ENCODE measurements around the gene MOB2.
"Not testable (repeated sequence)": the region's sequence is repeated elsewhere in the genome, so short reads cannot be mapped to it uniquely, and the experiment has no call there.

The MOB2 gene

GRCh38 chr11:1438967-1439330, 47.6 kb downstream of the MOB2 start:
- DNase-seq, result no peak

GRCh38 chr11:1438261-1438966, 48.2 kb downstream of the MOB2 start:
- DNase-seq, result no peak

DNA sequence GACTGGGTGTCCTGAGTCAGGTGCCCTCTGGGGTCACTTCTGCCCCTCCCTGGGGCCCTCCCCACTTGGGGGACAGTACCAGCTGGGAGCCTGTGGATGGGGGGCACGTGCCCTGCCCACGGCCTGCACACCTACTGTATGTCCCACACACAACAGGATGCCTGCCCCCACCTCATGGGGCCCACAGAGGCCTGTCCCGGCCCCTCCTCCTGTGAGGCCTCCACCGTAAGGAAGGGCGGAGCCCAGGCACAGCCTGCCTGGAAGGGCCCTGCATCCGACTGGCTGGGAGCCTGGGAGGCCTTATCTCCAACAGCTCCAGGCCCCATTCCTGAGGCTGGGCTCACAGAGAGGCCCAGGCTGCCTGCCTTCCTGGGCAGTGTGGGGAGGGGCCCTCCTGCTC, 49.1 kb downstream of the MOB2 start:
- DNase-seq, result no peak

GRCh38 chr11:1436468-1437039, 50.0 kb downstream of the MOB2 start:
- DNase-seq, result no peak

GRCh38 chr11:1435820-1436467, 50.6 kb downstream of the MOB2 start:
- DNase-seq, result no peak

DNA sequence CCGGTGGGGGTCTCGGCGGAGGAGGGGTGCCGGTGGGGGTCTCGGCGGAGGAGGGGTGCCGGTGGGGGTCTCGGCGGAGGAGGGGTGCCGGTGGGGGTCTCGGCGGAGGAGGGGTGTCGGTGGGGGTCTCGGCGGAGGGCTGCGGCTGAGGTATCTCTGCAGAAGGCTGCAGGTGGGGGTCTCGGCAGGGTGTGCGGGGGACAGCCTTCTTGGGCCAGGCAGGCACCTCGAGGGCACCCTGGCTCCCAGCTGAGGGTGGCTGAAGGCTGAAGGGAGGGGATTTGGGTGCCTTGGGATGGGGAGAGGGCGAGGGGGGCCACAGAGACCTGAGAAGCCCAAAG, 51.1 kb downstream of the MOB2 start:
- not testable (repeated sequence) for DNase-seq

DNA sequence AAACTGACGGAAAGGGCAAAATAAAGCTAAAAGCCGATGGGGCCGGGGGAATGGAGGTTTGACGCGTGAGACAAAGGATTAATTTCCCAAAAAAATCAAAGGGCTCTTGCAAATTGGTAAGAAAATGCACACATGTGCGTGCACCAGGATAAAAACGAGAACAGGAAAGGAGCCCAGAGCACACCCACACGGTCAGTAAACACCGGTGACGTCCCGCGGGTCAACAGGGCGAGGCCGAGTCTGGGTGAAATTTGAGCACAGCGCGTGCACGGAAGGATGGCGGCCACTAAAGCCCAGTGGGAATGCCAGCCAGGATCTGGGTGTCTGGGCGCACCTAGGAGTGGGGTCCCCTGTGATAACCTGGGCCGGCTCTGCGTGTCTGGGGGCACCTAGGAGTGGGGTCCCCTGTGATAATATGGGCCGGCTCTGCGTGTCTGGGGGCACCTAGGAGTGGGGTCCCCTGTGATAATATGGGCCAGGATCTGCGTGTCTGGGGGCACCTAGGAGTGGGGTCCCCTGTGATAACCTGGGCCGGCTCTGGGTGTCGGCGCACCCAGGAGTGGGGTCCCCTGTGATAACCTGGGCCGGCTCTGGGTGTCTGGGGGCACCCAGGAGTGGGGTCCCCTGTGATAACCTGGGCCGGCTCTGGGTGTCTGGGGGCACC, 52.5 kb downstream of the MOB2 start:
- DNase-seq, result no peak

GRCh38 chr11:1433568-1433967, 53.0 kb downstream of the MOB2 start:
- DNase-seq, result no peak

DNA sequence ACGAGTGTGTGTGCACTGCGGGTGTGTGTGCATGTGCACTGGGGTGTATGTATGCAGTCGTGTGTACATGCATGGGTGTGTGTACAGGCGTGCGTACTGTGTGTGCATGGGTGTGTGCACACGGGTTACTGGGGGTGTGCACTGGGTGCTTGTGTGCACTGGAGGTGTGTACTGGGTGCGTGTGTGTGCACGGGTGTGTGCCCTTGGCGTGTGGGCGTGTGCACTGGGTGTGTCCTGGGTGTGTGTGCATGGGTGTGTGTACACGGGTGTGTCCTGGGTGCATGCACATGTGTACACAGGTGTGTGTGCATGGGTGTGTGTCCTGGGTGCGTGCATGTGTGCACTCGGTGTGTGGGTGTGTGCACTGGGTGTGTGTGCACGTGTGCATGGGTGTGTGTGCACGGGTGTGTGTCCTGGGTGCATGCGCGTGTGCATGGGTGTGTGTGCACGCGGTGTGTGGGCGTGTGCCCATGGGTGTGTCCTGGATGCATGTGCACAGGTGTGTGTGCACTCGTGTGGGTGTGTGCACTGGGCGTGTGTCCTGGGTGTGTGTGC, 57.7 kb downstream of the MOB2 start:
- no peak for DNase-seq

DNA sequence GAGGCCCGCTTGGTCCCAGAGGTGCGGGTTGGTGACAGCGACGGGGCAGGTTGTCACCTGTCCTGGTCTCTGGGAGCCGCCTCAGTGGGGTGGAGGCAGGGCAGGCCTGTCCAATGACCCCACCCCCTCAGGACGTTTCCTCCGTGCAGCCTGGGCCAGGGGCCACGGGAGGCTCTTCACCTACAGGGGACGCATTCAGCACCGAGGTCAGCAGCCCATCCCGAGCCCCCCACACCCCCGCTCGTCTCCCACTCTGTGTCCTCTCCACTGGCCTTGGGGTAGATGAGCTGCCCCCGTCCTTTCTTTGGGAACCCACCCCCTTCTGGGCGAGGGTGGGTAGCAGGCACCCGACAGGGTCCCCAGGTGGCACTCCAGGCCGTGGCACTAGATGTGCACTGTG, 61.1 kb downstream of the MOB2 start:
- DNase-seq, result no peak

GRCh38 chr11:1425006-1425405, 61.6 kb downstream of the MOB2 start:
- DNase-seq, result no peak

DNA sequence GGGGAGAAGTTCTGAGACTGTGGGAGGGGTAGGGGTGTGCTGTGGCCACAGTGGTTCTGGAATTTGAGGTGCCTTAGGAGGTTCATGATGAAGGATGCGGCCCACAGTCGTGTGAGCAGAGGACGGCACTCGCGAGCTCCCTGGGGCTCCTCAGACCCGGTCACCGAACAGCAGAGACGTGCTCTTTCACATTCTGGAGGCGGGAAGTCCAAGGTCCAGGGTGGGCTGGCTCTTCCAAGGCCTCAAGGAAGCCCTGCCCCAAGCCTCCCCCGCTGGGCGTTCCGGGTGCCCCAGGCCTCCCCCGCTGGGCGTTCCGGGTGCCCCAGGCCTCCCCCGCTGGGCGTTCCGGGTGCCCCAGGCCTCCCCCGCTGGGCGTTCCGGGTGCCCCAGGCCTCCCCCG, 63.2 kb downstream of the MOB2 start:
- DNase-seq, result not testable (repeated sequence)

- DNase-seq, result no peak
Observed at GRCh38 chr11:1422981-1423380, 63.6 kb downstream of the MOB2 start.

DNA sequence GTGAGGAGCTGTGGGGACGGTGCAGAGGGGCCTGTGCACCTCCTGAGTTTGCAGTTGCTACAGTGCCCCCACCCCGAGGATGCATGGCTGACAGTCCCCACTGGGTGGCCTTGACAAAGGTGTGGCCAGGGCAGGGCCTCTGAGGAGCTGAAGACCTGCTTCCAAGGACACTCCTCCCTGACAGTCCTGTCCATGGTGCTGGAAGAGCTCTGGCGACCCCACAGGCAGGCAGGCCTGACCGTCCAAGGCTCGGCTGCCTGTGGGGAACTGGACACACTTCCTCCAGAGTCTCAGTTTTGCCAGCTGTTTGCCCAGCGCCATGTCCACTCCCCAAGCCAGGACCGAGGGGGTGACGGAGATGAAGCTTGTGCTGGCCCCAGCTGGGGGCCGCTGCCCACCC, 64.1 kb downstream of the MOB2 start:
- no peak for DNase-seq

GRCh38 chr11:1421291-1421690, 65.3 kb downstream of the MOB2 start:
- no peak for DNase-seq

DNA sequence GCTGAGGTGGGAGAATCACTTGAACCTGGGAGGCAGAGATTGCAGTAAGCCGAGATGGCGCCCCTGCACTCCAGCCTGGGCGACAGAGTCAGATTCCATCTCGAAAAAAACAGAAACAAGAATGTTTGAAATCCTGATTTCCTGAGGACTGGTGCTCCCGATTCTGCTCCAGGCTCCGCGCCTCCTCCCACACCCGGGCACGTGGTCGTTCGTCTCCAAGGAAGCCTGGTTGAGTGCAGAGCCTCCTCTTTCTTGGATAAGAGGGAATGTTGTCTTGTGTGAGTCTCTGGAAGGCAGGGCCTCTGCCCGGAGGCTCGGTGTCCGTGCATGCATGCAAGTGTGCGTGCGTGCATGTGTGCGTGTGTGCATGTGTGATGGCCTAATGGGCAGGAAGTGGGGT, 66.8 kb downstream of the MOB2 start:
- DNase-seq, result no peak

Measured in central memory CD4-positive, alpha-beta T cell (primary cell).